Retinal pigment epithelial cell (primary cell): ENCODE results near the gene CPED1.
"Not testable (repeated sequence)": the region's sequence is repeated elsewhere in the genome, so short reads cannot be mapped to it uniquely, and the experiment has no call there.

Source experiments
- DNase-seq: peaks from one replicate; pipeline ENCODE4 v3.0.0-alpha.2; 2010; ENCODE audit warnings: low read depth
- H3K4me3 ChIP-seq: 2 replicates; pipeline ENCODE4 v1.5.1; 2011; ENCODE audit warnings: mild to moderate bottlenecking, low read length, control low read depth, moderate library complexity
- CTCF ChIP-seq: conservative IDR thresholded peaks from 2 replicates; pipeline ENCODE4 v1.5.1; 2011; ENCODE audit warnings: low read depth, low read length, control low read depth, inconsistent platforms

Gene CPED1

GRCh38 chr7:121244120-121244870 lies 255.8 kb downstream of the CPED1 start:
- H3K4me3 ChIP-seq: no peak overlapping the region
- no peak for DNase-seq
- no peak for TF ChIP-seq CTCF

- H3K4me3 ChIP-seq, DNase-seq: not testable (repeated sequence)
Measured at GRCh38 chr7:121251367-121251766, 262.9 kb downstream of the CPED1 start.

GRCh38 chr7:121252523-121253235 lies 264.2 kb downstream of the CPED1 start:
- not testable (repeated sequence) for H3K4me3 ChIP-seq, DNase-seq

GRCh38 chr7:121259826-121260225 lies 271.3 kb downstream of the CPED1 start:
- no peak for DNase-seq
- TF ChIP-seq CTCF: no peak
- no peak overlapping the region for H3K4me3 ChIP-seq

- DNase-seq: no peak
- TF ChIP-seq CTCF: no peak
- H3K4me3 ChIP-seq: no peak overlapping the region
Measured at GRCh38 chr7:121261207-121261884, 272.8 kb downstream of the CPED1 start.

GRCh38 chr7:121262221-121262620 lies 273.7 kb downstream of the CPED1 start:
- no peak for TF ChIP-seq CTCF
- H3K4me3 ChIP-seq: no peak overlapping the region
- DNase-seq: no peak

- TF ChIP-seq CTCF: no peak
- no peak overlapping the region for H3K4me3 ChIP-seq
- no peak for DNase-seq
Measured at GRCh38 chr7:121262969-121263368, 274.5 kb downstream of the CPED1 start.
